22Rv1 (cell line): ENCODE measurements around the gene TMEM132D.

ENCODE experiments used
- H3K27ac ChIP-seq: fragments of 450-650 bp; 2 replicates; pipeline ENCODE4 v1.5.1; 2017
- ZFX ChIP-seq: fragments of 450-650 bp; IDR thresholded peaks from 2 replicates; pipeline ENCODE4 v1.6.1; 2017; ENCODE audit warnings: antibody characterized with exemption, borderline replicate concordance
- TF ChIP-seq, protein P1 (sequence below): fragments of 450-650 bp; IDR thresholded peaks from 2 replicates; pipeline ENCODE4 v1.5.1; 2017; ENCODE audit warnings: mild to moderate bottlenecking

The TMEM132D gene

DNA sequence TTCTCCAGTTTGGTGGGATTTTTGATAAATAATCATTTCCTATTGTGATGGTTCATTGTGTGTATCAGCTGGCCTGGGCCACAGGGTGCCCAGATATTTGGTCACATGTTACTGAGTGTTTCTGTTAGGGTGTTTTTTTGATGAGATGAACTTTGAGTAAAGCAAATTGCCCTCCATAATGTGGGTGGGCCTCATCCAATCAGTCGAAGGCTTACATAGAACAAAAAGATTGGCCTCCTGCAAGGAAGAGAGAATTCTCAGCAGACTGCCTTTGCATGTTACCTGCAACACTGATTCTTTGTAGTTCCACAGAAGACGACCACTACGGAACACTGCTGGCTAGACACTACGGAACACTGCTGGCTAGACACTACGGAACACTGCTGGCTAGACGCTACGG is 609.0 kb downstream of the TMEM132D start:
- TF ChIP-seq, protein P1, sequence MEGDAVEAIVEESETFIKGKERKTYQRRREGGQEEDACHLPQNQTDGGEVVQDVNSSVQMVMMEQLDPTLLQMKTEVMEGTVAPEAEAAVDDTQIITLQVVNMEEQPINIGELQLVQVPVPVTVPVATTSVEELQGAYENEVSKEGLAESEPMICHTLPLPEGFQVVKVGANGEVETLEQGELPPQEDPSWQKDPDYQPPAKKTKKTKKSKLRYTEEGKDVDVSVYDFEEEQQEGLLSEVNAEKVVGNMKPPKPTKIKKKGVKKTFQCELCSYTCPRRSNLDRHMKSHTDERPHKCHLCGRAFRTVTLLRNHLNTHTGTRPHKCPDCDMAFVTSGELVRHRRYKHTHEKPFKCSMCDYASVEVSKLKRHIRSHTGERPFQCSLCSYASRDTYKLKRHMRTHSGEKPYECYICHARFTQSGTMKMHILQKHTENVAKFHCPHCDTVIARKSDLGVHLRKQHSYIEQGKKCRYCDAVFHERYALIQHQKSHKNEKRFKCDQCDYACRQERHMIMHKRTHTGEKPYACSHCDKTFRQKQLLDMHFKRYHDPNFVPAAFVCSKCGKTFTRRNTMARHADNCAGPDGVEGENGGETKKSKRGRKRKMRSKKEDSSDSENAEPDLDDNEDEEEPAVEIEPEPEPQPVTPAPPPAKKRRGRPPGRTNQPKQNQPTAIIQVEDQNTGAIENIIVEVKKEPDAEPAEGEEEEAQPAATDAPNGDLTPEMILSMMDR, result no peak
- TF ChIP-seq ZFX, result no peak
- H3K27ac ChIP-seq, result no peak overlapping the region

DNA sequence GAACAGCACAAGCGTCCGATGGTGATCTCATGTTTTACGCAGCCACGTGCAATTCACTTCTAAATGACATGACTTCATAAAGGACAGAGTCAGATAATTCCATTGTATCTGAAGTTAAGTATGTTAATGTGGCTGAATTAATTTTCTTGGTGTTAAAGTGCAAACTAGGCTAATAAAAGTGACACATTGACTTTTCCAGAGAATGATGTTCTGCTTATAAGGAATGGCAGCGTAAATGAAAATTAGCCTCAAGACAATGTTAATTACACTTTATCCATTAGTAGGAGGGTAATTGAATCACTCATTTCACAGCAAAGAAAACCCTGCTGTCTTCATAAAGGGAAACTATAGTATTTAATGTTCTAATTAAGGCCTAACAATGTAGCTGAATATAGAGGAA is 624.1 kb downstream of the TMEM132D start:
- no peak overlapping the region for H3K27ac ChIP-seq
- TF ChIP-seq, protein P1, result no peak
- no peak for TF ChIP-seq ZFX

DNA sequence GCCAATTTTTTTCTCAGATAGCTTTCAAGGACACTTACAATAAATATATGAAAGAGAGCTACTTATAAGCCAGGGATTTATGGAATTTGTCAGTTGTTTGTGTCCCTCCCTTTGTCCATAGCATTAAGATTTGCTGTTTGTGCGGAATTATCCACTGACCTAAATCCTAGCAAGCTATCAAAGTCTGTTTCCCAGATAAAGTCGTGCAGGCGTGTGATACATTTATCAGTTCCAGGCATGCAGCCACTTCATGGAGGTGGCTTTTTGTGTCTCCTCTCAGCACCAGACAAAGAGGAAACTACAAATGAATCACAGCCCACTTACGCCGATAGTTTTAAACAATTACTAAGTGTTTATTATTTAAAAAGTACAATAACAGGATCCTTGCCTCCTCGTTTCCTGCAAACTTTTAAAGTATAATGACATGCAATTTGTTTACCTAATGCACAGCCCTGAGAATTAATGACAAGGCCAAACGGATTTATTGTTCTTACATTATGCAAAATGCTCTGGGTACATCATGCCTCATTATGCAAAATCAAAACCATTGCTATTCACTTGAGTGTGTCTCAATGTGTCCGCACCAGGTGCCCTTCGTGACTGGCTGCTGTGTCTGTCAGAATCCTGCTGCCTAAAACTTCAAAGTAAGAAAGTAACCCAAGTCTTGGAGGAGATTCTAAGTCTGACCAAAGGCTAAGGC is 627.3 kb downstream of the TMEM132D start:
- TF ChIP-seq, protein P1, result no peak
- no peak for TF ChIP-seq ZFX
- no peak overlapping the region for H3K27ac ChIP-seq

DNA sequence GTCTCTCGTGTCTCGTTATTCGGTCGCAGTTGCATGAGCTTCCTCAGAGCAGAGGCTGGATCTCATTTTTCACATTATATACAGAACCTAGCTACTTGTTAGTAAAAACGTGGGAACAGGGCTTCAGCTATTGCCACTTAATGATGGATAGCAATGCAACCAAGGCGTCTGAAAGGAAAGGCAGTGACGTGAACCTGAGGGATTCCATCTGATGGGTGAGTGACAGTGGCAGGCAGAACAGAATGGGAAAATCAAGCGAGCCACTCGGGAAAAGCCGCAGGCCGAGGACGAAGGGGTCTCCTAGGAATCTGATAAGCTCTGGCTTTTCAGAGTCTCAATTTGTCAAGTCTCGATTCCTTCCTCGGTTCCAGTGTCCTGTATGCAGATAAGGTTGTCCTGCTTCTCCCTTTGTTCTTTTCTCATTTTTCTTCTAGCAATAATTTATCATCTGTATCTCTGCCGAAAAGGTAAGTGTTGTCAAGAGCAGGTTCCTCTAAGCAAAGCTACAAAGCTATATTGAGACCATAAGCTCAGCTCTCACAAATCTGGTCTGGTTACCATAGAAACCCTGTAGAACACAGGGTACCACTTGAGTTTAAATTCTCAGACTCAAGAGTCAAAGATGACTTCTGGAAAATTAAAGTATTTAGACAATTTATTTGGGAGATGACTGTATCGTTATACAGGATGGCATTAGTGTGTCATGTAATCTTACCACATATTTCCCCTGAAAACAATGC is 633.9 kb downstream of the TMEM132D start:
- H3K27ac ChIP-seq, result no peak overlapping the region
- TF ChIP-seq, protein P1, result no peak
- TF ChIP-seq ZFX, result no peak

DNA sequence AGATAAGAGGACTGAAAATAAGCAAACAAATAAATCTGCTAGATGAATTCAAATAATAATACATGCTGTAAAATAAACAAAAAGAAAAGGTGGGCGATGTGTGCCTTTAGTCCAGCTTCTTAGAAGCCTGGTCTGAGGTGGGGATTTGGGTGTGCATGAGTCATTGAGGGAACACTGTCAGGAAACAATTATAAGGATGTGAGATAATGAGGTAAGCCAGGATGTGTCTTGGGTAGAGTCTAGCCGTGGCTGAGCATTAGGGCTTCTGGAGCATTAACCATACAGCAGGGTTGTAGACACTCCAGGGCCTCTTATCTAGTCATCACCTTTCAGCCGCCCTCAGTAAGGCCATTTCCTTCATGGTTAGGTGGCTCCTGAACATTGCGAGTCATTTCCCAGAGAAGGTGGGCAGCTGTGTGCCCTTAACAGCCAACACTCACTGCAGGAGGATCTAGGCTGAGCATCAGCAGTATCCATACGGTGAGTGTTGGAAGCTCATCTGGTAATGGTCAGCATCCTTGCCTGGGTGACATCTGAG is 645.0 kb downstream of the TMEM132D start:
- no peak overlapping the region for H3K27ac ChIP-seq
- no peak for TF ChIP-seq ZFX
- TF ChIP-seq, protein P1, result no peak

DNA sequence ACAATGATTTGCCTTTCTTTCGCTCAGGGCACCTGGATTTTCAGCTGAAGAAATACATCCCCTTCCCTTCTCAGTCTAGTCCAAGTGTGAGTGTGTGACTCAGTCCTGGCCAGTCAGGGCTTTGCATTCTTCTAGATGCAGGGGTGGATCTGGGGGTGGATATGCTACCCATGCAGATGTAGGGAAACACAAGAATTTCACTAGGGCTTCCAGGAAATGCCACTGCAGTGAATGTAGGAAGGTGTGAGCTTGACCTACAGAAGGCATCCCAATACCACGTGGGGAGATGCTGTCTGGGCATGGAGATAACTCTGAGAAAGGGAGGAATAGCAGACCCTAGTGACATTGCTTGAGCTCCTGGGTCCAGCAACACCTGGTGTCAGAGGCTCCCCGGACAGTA is 646.3 kb downstream of the TMEM132D start:
- no peak overlapping the region for H3K27ac ChIP-seq
- TF ChIP-seq ZFX, result no peak
- TF ChIP-seq, protein P1, result no peak

DNA sequence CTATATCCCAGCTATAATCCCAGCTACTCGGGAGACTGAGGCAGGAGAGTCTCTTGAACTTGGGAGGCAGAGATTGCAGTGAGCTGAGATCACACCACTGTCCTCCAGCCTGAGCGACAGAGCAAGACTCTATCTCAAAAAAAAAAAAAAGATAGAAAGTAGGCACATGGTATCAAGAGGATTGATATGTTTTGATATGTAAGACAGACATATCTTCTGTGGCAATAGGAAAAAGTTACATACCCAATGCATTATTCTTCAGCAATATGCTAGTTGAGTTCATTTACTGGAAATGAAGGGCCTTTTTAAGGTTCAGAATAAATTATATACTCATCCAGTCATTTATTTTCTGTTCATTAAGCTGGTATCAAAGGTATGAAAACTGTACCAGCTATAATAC is 657.2 kb downstream of the TMEM132D start:
- no peak for TF ChIP-seq ZFX
- TF ChIP-seq, protein P1, result no peak
- H3K27ac ChIP-seq, result no peak overlapping the region
